Measurements from ENCODE around the gene PMEPA1.

DNA sequence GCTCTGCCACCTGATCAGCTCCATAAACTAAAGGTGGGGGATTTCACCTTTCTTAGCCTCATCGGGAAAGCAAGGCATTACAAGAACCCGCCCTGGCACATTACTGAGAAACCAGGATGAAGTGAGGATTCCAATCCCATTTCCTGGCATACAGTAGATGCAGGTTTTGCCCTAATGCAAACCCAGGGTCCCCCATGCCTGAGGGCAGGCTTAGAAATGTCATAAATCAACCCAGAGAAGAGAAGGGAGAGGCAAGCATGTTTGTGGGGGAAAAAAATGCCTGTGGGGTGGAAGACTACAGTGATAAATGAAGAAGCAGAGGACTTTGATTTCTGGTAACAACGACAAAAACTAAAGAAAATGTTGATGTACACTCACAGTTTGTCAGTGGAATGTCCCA lies 18.0 kb upstream of the PMEPA1 start:
- TF ChIP-seq CTCF (conservative IDR thresholded peaks at IDR 0.05; ENCODE audit: low read length), result no peak
- no peak for TF ChIP-seq EZH2phosphoT487 (IDR thresholded peaks at IDR 0.05; ENCODE audit: borderline replicate concordance, low read depth, low read length)

Data from OCI-LY7 (cell line).